Right lobe of liver (tissue), 6 donors: ENCODE measurements around the gene ABCD2. TPM values are rescaled to one million over a fixed set of nuclear protein-coding genes. Genes with fewer than 3 reads are reported as not detected.

ENCODE experiments used
- ATAC-seq, 4 donors: fragments of 200-7000 bp; cut with Tn5 transposase; one replicate each; pipeline ENCODE4 v1.9.1; 2020; ENCODE audit warnings: mild to moderate bottlenecking in 4 of 4, moderate library complexity in 4 of 4
- DNase-seq, 3 donors: peaks; one replicate each; pipeline ENCODE4 v3.0.0-alpha.2; 2020
- H3K27ac ChIP-seq, 3 donors: fragments of 200-600 bp; one replicate each; pipeline ENCODE4 v1.8.0; 2022
- H3K27me3 ChIP-seq, 2 donors: fragments of 200-600 bp; one replicate each; pipeline ENCODE4 v1.8.0; 2022
- H3K36me3 ChIP-seq, 4 donors: fragments of 200-600 bp; sonication (generic) in 1 of 4; one replicate each; pipeline versions ENCODE4 v1.5.1 to v1.8.0; 2017 to 2022; ENCODE audit warnings: control low read depth in 1 of 4
- H3K4me1 ChIP-seq, 4 donors: fragments of 200-600 bp; sonication (generic) in 1 of 4; one replicate each; pipeline versions ENCODE4 v1.5.1 to v1.8.0; 2017 to 2022; ENCODE audit warnings: control low read depth in 1 of 4
- H3K4me3 ChIP-seq, 3 donors: fragments of 200-600 bp; one replicate each; pipeline ENCODE4 v1.8.0; 2022
- H3K9me3 ChIP-seq, 4 donors: fragments of 200-600 bp; sonication (generic) in 1 of 4; one replicate each; pipeline versions ENCODE4 v1.5.1 to v1.8.0; 2017 to 2022; ENCODE audit warnings: control low read depth in 1 of 4
- POLR2A ChIP-seq: fragments of 450-650 bp; IDR thresholded peaks from one replicate; pipeline ENCODE4 v1.6.1; 2017; ENCODE audit warnings: antibody characterized with exemption, mild to moderate bottlenecking
- WGBS: methylation state at CpG from one replicate; pipeline ENCODE4 v1.1.6; 2018; ENCODE audit warnings: low coverage, low lambda C conversion rate; ENCODE audit not compliant: insufficient coverage; ENCODE audit errors: missing lambda C conversion rate; 5-methylcytosine and 5-hydroxymethylcytosine counted together
- intact Hi-C, 2 donors: fragments of 100-400 bp; cut with DNase I; formaldehyde crosslinking; loops; one replicate each; pipeline versions ENCODE4 v1.11.2 to v1.14.1; 2022
- total RNA-seq, 6 experiments: library from RNA; depleted of rRNA in 2 of 6; stranded (reverse); fragments of >200 nt in 2 of 6; fragmentation: NEBNext Ultra II Directional in 3 of 6; extraction: Animal tissue kit (Norgen Biotek cat#: 25700) in 3 of 6; gene quantifications; one replicate each; pipeline versions ENCODE4 v1.1.0 to v1.2.4, GENCODE V29; 2016 to 2023
- TF ChIP-seq, protein P1 (sequence below), 4 donors: fragments of 200-600 bp in 3 of 4; fragments of 450-650 bp in 1 of 4; IDR thresholded peaks; one replicate each; pipeline versions ENCODE4 v1.5.1 to v1.8.0; 2016 to 2022; ENCODE audit warnings: antibody characterized with exemption in 4 of 4, mild to moderate bottlenecking in 2 of 4
- donor health status: DM: no; HTN: yes; CAD: no.
- donor health status: DM: no; HTN: no; CAD: no.
- donor health status: DM: no; HTN: no; CAD: no.
- donor health status: DM: no; HTN: yes; CAD: no.
- donor health status: DM: no; HTN: yes; CAD: no.

The ABCD2 gene
- total RNA-seq, 6 experiments from 2014 or later: 0.05 to 0.25 (median 0.09) TPM; not detected in 2

DNA sequence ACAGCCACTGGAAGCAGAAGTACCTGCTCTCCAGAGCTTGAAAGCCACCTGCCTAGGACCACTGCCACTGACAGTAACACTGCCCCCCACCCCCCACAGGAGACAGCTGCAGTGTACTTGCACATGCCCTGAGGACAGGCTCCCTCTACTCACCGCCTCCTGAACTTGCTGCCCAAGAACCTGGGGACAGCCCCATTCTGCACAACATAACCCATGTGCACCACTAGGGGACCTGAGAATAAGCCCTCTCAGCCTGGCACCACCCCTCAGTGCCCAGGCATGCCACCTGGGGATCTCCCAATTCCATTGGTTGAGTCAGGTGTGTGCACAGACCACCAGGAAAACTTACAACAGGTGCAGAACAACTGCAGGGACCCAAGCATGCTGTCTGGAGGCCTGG lies 109.6 kb downstream of the ABCD2 start:
- no peak overlapping the region for H3K4me3 ChIP-seq
- DNase-seq (no peak), ATAC-seq (no peak)
- WGBS: no CpG with 5 or more reads among the region's 1 CpG
- H3K36me3 ChIP-seq: no peaks in the 10 kb centered on the region
- no peaks in the 10 kb centered on the region for H3K4me1 ChIP-seq
- no peak overlapping the region for H3K27ac ChIP-seq
- H3K27me3 ChIP-seq: no peaks in the 10 kb centered on the region
- H3K9me3 ChIP-seq: no peaks in the 10 kb centered on the region
- TF ChIP-seq POLR2A: no peak
- TF ChIP-seq, protein P1, sequence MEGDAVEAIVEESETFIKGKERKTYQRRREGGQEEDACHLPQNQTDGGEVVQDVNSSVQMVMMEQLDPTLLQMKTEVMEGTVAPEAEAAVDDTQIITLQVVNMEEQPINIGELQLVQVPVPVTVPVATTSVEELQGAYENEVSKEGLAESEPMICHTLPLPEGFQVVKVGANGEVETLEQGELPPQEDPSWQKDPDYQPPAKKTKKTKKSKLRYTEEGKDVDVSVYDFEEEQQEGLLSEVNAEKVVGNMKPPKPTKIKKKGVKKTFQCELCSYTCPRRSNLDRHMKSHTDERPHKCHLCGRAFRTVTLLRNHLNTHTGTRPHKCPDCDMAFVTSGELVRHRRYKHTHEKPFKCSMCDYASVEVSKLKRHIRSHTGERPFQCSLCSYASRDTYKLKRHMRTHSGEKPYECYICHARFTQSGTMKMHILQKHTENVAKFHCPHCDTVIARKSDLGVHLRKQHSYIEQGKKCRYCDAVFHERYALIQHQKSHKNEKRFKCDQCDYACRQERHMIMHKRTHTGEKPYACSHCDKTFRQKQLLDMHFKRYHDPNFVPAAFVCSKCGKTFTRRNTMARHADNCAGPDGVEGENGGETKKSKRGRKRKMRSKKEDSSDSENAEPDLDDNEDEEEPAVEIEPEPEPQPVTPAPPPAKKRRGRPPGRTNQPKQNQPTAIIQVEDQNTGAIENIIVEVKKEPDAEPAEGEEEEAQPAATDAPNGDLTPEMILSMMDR (IDR thresholded peaks at IDR 0.05): no peak
- intact Hi-C loops: no loop called here

DNA sequence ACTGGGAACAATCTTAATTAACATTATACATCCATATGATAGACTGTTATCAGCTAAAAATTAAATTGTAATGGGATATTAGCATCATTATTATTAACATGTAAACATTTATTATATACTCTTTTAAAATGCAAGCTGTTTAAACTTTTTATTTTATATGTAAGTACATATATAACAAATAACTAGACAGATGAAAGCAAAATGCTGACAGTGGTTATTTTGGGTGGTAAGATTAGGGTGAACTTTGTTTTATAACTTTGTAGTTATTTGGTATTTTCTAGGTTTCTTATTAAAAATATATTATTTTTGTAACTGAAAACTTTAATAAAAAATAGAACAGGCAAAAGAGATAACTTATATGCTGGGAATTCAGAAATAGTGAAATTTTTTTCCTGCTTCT lies 114.0 kb downstream of the ABCD2 start:
- no peak overlapping the region for H3K4me3 ChIP-seq
- no peak overlapping the region for H3K27ac ChIP-seq
- ATAC-seq (no peak), DNase-seq (no peak)
- TF ChIP-seq, protein P1 (IDR thresholded peaks at IDR 0.05): no peak
- TF ChIP-seq POLR2A: no peak
- H3K4me1 ChIP-seq: no peaks in the 10 kb centered on the region
- intact Hi-C loops: no loop called here
- no peaks in the 10 kb centered on the region for H3K36me3 ChIP-seq
- H3K9me3 ChIP-seq: no peaks in the 10 kb centered on the region
- H3K27me3 ChIP-seq: no peaks in the 10 kb centered on the region

DNA sequence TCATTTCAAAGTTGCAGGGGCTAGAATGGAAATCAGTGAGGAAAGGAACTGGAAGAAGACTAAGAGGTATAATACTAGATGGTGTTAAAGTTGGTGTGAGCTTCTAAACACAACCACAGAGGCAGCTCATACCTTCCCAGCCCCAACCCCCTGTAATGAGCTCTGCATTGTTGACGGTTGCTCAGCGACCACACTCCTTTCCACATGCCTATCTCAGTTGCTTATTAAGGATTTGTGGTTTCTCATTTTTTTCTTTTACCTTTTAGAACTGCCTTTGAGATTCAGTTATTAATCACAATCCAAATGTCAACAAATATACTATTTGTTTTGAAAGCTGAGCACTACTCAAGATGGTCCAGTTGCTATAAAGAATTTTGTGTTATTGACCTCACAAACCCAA lies 114.6 kb downstream of the ABCD2 start:
- WGBS: 31% methylated on average over 2 of the region's 2 CpGs
- no peak for TF ChIP-seq POLR2A
- TF ChIP-seq, protein P1 (IDR thresholded peaks at IDR 0.05): no peak

DNA sequence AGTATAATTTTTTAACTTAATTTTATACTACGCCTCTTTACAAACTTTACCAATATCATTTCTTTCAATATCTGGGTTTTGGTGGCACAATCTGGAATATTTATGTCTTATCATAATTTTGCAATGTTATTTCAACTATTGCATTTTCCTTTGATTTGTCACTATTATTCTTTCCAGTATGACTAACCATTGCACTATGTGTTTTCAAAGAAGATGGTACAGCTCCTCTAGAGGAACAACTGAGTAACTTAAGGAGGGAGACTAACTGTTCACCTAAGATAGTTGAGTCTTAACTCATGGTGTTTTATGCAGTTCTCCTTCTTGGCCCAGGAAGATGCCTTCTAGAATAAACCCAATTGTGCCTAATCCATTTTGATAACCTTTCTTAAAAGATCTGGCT lies 116.2 kb downstream of the ABCD2 start:
- DNase-seq (no peak), ATAC-seq (no peak)
- Histone ChIP-seq H3K4me3 (no peak overlapping the region), H3K36me3 (no peaks in the 10 kb centered on the region), H3K27ac (no peak overlapping the region), H3K4me1 (no peaks in the 10 kb centered on the region), H3K9me3 (no peaks in the 10 kb centered on the region), H3K27me3 (no peaks in the 10 kb centered on the region)
- 93% methylated on average over 1 of the region's 1 CpG for WGBS
- TF ChIP-seq, protein P1 (IDR thresholded peaks at IDR 0.05): no peak
- no peak for TF ChIP-seq POLR2A
- intact Hi-C loops: no loop called here

More for the DNA sequence above, 114.6 kb downstream of the ABCD2 start:
- intact Hi-C loops: no loop called here
- Histone ChIP-seq H3K36me3 (no peaks in the 10 kb centered on the region), H3K27ac (no peak overlapping the region), H3K27me3 (no peaks in the 10 kb centered on the region), H3K4me3 (no peak overlapping the region), H3K9me3 (no peaks in the 10 kb centered on the region), H3K4me1 (no peaks in the 10 kb centered on the region)
- no peak for DNase-seq
- ATAC-seq: no peak

DNA sequence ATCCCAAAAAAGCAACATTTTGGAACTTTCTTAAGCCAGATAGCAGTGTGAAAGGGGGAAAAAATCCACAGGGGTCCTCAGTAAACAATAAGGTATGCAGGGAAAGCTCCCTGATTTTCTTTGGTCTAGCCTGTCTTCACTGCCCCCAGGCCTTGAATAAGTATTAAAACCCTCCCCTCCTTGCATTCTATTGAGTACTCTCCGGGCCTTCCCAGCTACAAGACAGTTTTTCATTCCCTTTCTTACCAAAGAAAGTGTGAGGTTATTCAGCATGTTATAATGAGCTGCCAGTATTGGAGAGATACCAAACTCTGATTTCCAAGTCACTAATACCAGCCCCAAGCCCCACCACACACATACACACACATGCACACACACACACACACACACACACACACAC lies 116.9 kb downstream of the ABCD2 start:
- 71% methylated on average over 1 of the region's 1 CpG for WGBS
- ATAC-seq (no peak), DNase-seq (no peak)
- H3K27me3 ChIP-seq: no peaks in the 10 kb centered on the region
- H3K36me3 ChIP-seq: no peaks in the 10 kb centered on the region
- no peaks in the 10 kb centered on the region for H3K4me1 ChIP-seq
- TF ChIP-seq, protein P1 (IDR thresholded peaks at IDR 0.05): no peak
- TF ChIP-seq POLR2A: no peak
- no peak overlapping the region for H3K4me3 ChIP-seq
- no peaks in the 10 kb centered on the region for H3K9me3 ChIP-seq
- no peak overlapping the region for H3K27ac ChIP-seq
- intact Hi-C loops: no loop called here
